Osteoblast (primary cell): Measurements from ENCODE around the gene JDP2. TPM values are rescaled to one million over a fixed set of nuclear protein-coding genes. Genes with fewer than 3 reads are reported as not detected.

Experiments used
- DNase-seq: peaks from one replicate; pipeline ENCODE4 v3.0.0; 2011; ENCODE audit warnings: low spot score, mixed read lengths; ENCODE audit not compliant: insufficient read length; ENCODE audit errors: missing footprints
- H2AFZ ChIP-seq: 2 replicates; pipeline ENCODE4 v1.6.0; 2011; ENCODE audit warnings: mild to moderate bottlenecking, low read length
- H3K27ac ChIP-seq: 2 replicates; pipeline ENCODE4 v1.5.1; 2011; ENCODE audit warnings: mild to moderate bottlenecking, low read depth, low read length, moderate library complexity
- H3K27me3 ChIP-seq: 2 replicates; pipeline ENCODE4 v1.6.0; 2012; ENCODE audit warnings: mild to moderate bottlenecking, control low read depth, inconsistent platforms, low read length, moderate library complexity; ENCODE audit not compliant: insufficient read depth
- H3K36me3 ChIP-seq: 2 replicates; pipeline ENCODE4 v1.5.1; 2011; ENCODE audit warnings: mild to moderate bottlenecking, low read length, control low read depth, moderate library complexity; ENCODE audit not compliant: insufficient read depth
- H3K4me1 ChIP-seq: 2 replicates; pipeline ENCODE4 v1.5.1; 2011; ENCODE audit warnings: mild to moderate bottlenecking, low read length, control low read depth, moderate library complexity; ENCODE audit not compliant: insufficient read depth
- H3K4me2 ChIP-seq: 2 replicates; pipeline ENCODE4 v1.6.0; 2011; ENCODE audit warnings: mild to moderate bottlenecking, low read length; ENCODE audit not compliant: insufficient read depth
- H3K4me3 ChIP-seq: fragments of 200-600 bp; sonication (generic); 3 replicates; pipeline ENCODE4 v1.5.1; 2012; ENCODE audit warnings: mild to moderate bottlenecking, low read length, inconsistent platforms; ENCODE audit not compliant: insufficient read depth
- H3K79me2 ChIP-seq: 2 replicates; pipeline ENCODE4 v1.6.0; 2012; ENCODE audit warnings: mild to moderate bottlenecking, low read length, control low read depth, inconsistent platforms; ENCODE audit not compliant: insufficient read depth
- H3K9me3 ChIP-seq: 2 replicates; pipeline ENCODE4 v1.5.1; 2011; ENCODE audit warnings: low read depth, low read length, control low read depth
- H4K20me1 ChIP-seq: 2 replicates; pipeline ENCODE4 v1.6.0; 2012; ENCODE audit warnings: mild to moderate bottlenecking, low read length, control low read depth; ENCODE audit not compliant: insufficient read depth
- total RNA-seq: library from RNA; depleted of rRNA; stranded (reverse); fragments of >200 nt; gene quantifications from 2 replicates; pipeline ENCODE4 v1.2.3, GENCODE V29; 2012
- TF ChIP-seq, protein P1 (sequence below): IDR thresholded peaks from 2 replicates; pipeline ENCODE4 v1.5.1; 2011; ENCODE audit warnings: mild to moderate bottlenecking, low read depth, low read length, moderate library complexity; ENCODE audit errors: extremely low read depth

The JDP2 gene
- total RNA-seq, 1 donor: 77.1 TPM

DNA sequence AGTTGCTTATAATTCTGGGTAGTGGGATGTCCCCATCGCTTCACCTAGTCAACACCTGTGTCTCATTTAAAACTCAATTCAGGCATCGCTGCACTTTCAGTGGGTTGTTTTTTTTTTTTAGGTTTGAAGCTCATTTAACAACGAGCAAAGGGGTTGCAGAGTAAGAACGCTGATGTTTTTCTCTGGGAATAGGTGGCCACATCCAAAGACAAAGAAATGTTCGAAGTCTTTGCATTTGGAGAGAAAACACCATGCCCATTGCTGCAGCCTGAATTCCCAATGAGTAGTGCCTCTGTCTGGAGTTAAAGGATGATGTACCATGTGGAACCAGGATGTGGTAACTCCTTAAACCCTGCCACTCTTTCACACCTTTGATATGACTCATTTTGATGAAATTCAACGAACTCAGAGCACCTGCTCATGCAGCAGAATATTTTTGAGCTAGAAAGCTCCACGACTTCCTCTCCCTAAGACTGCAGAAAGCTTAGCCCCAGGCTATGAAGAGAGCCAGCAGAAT lies 59.4 kb downstream of the JDP2 start:
- TF ChIP-seq, protein P1, sequence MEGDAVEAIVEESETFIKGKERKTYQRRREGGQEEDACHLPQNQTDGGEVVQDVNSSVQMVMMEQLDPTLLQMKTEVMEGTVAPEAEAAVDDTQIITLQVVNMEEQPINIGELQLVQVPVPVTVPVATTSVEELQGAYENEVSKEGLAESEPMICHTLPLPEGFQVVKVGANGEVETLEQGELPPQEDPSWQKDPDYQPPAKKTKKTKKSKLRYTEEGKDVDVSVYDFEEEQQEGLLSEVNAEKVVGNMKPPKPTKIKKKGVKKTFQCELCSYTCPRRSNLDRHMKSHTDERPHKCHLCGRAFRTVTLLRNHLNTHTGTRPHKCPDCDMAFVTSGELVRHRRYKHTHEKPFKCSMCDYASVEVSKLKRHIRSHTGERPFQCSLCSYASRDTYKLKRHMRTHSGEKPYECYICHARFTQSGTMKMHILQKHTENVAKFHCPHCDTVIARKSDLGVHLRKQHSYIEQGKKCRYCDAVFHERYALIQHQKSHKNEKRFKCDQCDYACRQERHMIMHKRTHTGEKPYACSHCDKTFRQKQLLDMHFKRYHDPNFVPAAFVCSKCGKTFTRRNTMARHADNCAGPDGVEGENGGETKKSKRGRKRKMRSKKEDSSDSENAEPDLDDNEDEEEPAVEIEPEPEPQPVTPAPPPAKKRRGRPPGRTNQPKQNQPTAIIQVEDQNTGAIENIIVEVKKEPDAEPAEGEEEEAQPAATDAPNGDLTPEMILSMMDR: no peak
- Histone ChIP-seq H4K20me1 (no peaks in the 10 kb centered on the region), H3K4me3 (no peak overlapping the region), H2AFZ (no peak overlapping the region), H3K4me1 (no peaks in the 10 kb centered on the region), H3K79me2 (no peaks in the 10 kb centered on the region), H3K36me3 (no peaks in the 10 kb centered on the region), H3K27ac (no peak overlapping the region), H3K27me3 (peaks cover 10% of the 10 kb centered on the region), H3K4me2 (no peak overlapping the region), H3K9me3 (no peaks in the 10 kb centered on the region)
- no peak for DNase-seq

DNA sequence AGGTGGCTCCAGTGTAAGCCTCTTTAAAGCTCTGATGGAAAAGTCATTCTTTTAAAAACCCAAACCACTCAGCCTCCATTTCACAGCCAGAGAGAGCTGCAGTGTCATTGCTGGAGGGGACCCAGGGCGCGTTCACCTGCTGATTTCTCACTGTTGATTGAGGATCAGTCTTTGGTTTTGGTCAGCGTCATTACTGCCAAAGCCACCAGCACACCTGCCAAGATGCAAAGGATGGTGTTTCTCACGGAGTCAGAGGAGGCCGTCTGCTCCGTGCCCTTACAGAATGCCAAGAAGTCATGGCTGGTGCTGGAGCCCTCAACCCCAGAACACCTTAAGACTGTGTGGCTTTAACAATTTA lies 61.6 kb downstream of the JDP2 start:
- H3K79me2 ChIP-seq: no peaks in the 10 kb centered on the region
- H3K27me3 ChIP-seq: peaks cover 10% of the 10 kb centered on the region
- H3K9me3 ChIP-seq: no peaks in the 10 kb centered on the region
- TF ChIP-seq, protein P1: no peak
- H3K4me2 ChIP-seq: no peak overlapping the region
- H3K4me1 ChIP-seq: no peaks in the 10 kb centered on the region
- H3K27ac ChIP-seq: no peak overlapping the region
- no peak for DNase-seq
- H3K4me3 ChIP-seq: no peak overlapping the region
- no peaks in the 10 kb centered on the region for H4K20me1 ChIP-seq
- peak overlapping the region; percentile 15 for H2AFZ ChIP-seq
- no peaks in the 10 kb centered on the region for H3K36me3 ChIP-seq

DNA sequence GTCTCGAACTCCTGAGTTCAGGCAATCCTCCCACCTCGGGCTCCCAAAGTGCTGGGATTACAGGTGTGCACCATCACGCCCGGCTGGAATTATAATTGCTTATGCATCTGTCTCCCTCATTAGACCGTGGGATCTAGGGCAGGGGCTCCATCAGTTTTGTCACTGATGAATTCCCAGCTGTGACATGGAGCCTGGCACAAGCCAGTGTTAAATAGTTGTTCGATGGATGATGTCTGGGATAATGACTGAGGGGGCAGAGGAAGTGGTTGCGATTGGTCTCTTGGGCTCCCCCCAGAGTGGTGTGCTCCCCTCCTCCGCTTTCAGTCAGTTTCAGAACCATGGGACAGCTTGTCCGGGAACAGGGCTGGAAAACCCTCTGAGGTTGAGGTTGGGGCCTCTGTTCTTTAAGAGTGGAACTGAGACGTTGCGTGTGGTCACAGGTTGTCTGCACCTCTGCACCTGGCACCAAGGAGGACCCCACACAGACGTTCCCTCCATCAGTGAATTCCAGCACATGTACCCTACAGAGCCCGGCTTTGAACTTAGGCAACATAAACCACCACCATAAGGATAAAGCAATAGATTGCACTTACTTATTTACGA lies 63.7 kb downstream of the JDP2 start:
- H3K27ac ChIP-seq: no peak overlapping the region
- H4K20me1 ChIP-seq: no peaks in the 10 kb centered on the region

DNA sequence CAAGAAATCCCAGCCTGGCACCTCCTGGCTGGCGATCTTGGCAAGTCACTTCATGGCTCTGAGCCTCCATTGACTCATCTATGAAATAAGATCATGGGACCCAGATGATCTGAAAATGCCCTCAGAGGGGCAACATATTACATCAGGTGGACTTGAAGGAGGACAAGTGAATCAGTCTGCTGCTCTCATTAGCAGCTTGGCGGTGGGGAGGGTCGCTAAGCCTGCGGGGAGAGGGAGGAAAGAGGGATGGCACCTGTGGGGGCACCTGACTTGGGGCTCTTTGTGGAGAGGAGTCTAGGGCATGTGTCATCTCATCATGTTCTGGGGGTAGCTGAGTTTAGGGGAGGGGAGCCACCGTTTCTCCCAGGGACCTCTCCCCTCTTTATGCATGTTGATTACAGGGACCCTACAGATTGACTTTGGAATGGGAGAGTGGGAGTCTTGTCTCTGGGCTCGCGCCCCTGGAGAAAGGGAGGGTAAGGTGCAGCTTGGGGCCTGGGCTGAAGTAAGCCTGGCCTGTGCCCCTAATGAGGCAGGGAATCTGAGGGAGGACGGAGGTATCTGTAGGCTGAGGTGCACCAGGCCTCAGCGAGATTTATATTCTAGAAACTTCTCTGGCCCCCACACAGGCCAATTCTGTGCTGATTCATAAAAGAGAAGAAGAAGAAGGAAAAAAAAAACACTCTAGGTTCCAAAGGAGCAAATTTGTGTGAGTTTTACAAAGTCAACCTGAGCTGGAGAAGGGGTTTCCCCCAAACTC lies 65.2 kb downstream of the JDP2 start:
- Histone ChIP-seq H2AFZ (no peak overlapping the region), H4K20me1 (no peaks in the 10 kb centered on the region), H3K4me3 (no peak overlapping the region), H3K4me2 (no peak overlapping the region), H3K27ac (no peak overlapping the region), H3K4me1 (no peaks in the 10 kb centered on the region), H3K79me2 (no peaks in the 10 kb centered on the region), H3K36me3 (no peaks in the 10 kb centered on the region), H3K9me3 (no peaks in the 10 kb centered on the region), H3K27me3 (no peaks in the 10 kb centered on the region)
- DNase-seq: no peak
- TF ChIP-seq, protein P1: no peak

More for the DNA sequence above, 63.7 kb downstream of the JDP2 start:
- no peaks in the 10 kb centered on the region for H3K79me2 ChIP-seq
- peaks cover 5% of the 10 kb centered on the region for H3K27me3 ChIP-seq
- no peak overlapping the region for H3K4me2 ChIP-seq
- peak overlapping the region; percentile 9 for H2AFZ ChIP-seq
- H3K4me3 ChIP-seq: no peak overlapping the region
- no peaks in the 10 kb centered on the region for H3K4me1 ChIP-seq
- no peaks in the 10 kb centered on the region for H3K36me3 ChIP-seq
- DNase-seq: no peak
- H3K9me3 ChIP-seq: no peaks in the 10 kb centered on the region
- TF ChIP-seq, protein P1: no peak
